B cell (primary cell): ENCODE measurements around the gene ERBB4.

Experiments used
- EZH2 ChIP-seq: IDR thresholded peaks from 2 replicates; pipeline ENCODE4 v1.6.1; 2012; ENCODE audit warnings: borderline replicate concordance, low read depth, mild to moderate bottlenecking, moderate library complexity, low read length; ENCODE audit not compliant: insufficient read depth, poor library complexity, severe bottlenecking
- TF ChIP-seq, protein P1 (sequence below): fragments of 200-600 bp; IDR thresholded peaks from one replicate; pipeline ENCODE4 v1.8.0; 2022; ENCODE audit warnings: antibody characterized with exemption, mild to moderate bottlenecking

- no peak for TF ChIP-seq EZH2
- TF ChIP-seq, protein P1, sequence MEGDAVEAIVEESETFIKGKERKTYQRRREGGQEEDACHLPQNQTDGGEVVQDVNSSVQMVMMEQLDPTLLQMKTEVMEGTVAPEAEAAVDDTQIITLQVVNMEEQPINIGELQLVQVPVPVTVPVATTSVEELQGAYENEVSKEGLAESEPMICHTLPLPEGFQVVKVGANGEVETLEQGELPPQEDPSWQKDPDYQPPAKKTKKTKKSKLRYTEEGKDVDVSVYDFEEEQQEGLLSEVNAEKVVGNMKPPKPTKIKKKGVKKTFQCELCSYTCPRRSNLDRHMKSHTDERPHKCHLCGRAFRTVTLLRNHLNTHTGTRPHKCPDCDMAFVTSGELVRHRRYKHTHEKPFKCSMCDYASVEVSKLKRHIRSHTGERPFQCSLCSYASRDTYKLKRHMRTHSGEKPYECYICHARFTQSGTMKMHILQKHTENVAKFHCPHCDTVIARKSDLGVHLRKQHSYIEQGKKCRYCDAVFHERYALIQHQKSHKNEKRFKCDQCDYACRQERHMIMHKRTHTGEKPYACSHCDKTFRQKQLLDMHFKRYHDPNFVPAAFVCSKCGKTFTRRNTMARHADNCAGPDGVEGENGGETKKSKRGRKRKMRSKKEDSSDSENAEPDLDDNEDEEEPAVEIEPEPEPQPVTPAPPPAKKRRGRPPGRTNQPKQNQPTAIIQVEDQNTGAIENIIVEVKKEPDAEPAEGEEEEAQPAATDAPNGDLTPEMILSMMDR: no peak
These were observed 243.8 kb downstream of the ERBB4 start for GRCh38 chr2:212294816-212295215.
